HG02852 (cell line): Measurements from ENCODE around the gene FABP3.
"Not testable (repeated sequence)": the region's sequence is repeated elsewhere in the genome, so short reads cannot be mapped to it uniquely, and the experiment has no call there.

Source experiments
- ATAC-seq: cut with Tn5 transposase; IDR thresholded peaks from one replicate; pipeline ENCODE4 v1.9.1; 2021; ENCODE audit warnings: mild to moderate bottlenecking, moderate library complexity; ENCODE audit not compliant: unreplicated experiment

FABP3 gene

DNA sequence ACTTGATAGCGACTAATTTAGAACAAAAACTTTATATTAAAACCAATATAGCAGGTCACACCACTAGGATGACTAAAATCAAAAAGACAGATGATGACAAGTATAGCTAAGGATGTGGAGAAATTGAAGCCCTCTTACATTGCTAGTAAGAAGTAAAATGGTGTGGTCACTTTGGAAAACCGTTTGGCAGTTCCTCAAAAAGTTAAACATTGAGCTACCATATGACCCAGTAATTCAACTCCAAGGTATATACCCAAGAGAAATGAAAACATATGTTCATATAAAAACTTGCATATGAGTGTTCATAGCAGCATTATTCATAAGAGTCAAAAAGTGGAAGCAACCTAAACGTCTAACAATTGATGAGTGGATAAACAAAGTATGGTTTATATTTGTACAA is 27.1 kb upstream of the FABP3 start:
- ATAC-seq, result no peak

DNA sequence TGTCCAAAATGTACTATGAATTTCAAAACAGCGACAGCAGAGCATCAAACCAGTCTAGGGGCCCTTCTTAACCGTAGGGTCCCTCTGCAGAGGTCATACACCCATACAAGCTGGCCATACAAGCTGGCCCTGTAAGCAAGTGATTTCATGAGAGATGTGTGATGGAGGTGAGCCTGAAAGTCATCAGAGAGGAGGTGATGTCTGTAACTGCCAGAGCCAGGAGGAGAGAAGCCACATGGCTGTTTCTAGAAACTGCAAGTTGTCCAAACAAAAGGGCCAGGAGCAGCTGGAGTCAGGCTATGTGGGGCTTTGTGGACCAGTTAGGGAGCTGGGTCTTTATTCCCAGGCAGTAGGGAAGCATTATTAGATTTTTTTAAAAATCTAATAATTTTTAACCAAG is 25.4 kb upstream of the FABP3 start:
- ATAC-seq, result no peak

DNA sequence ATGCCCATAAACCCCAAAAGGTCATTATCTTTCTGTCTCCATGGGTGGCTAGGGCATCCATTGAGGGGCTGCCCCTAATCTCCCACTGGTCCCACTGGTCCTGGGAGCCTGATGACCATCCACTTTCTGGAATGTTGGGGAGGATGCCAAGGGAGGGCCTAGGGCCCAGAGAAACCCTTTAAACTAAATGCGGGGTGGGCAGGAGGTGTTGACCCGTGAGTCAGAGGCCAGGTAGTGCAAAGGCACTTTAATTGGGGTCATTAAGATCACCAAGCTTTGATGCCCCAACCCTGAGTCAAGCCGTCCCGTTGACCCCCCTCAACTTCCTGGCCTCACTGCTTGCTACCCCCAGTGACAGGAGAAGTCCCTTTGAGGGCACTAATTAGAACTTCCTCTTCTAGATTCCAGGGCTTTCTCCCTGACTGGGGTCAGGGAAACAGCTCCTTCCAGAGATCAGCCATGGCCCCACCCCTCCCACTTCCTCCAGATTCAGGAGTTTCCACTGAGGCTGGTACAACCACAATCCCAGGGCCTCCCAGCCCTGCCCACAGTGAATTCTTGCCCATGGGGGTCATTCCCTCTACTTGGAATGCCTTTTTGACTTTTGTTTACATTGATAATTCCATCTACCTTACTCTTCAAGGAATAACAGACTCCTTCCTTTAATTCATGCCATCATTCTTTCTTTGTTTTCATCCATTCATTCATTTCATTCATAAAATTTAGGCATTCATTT is 24.7 kb upstream of the FABP3 start:
- ATAC-seq, result no peak

DNA sequence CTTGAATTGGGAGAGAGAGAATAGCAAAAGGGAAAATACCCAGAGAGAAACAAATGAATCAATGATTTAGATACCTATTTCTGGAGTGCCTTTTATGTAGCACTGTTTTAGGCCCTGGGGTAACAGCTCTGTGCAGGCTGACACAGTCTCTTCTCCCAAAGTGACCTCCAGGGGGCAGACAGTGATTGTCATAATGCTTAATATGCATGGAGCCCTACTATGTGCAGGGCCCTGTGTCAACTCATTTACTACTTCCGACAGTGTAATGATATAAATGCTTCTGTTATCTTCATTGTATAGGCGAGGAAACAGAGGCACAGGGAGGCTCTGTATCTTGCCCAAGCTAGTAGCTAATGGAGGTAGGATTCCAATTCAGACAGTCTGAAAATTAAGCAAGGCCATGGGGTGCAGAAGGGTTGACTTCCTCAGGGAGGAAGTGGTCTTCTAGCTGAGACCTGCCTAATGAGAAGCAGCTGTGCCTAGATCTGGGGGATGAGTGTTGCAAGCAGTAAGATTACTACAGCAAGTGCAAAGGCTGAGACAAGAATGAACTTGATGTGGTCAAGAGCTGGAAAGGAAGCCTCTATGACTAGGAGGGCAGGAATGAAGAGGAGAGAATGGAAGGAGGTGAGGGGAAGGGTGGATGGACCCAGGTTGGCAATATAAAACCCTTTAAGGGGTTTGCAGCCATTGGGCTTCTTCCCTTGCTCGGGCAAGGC is 23.9 kb upstream of the FABP3 start:
- ATAC-seq, result no peak

DNA sequence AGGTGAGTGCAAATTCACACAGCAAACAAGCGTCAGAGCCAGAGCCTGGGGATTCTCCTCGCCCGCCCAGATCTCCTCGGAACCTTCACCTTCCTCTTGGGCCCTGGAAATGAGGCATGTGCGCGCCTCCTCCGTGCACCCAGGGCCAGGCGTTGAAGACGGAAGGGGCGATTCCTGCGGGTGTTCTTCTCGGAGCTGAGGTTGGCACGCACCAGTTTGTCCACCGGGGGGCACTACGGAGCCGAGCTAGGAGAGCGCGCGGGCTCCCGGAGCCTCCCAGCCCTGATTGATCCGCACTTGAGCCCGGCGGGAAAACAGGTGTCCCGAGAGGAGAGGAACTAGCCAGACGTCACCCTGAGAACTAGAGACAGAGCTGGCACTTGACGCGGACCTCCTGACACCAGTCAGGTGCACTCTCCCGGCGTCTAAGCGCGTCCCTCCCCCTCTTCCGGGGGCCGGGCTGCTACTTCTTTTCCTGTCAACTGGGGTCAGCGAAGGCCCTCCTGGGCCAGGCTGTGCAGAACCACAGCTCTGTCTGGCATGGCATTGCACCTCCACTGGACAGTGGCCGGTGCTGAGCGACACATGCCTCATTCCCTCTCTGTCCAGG is 21.8 kb upstream of the FABP3 start:
- peak; percentile 57 for ATAC-seq

DNA sequence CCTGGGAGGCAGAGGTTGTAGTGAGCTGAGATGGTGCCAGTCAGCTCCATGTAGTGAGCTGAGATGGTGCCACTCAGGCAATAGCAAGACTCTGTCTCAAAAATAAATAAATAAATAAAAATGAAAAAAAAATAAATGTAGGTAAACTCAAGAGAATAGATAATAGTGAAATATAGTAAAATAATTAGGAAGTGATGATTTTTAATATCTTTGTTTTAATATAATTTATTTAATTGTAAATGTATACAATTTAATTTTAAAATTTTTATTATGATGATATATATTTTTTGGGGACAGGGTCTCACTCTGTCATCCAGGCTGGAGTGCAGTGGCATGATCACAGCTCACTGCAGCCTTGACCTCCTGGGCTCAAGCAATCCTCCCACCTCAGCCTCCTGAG is 20.6 kb upstream of the FABP3 start:
- ATAC-seq, result no peak

DNA sequence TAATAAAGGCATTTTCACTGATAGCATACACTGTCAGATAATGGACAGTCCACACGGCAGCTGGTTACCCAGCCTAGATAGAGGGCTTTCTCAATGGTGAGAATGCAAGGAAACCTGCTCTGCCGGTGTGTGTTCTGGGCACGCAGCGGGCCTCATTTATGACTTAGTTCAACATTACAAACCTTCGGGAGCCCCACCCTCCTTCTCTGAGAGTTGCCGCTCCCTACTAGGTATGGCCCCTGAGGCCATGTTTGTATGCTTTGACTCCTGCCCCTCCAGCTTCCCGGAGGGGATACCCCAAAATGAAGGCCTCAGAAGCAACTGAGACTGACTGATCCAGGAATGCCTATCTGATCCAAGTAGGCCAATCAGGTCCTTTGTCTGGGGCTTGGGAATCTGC is 17.2 kb upstream of the FABP3 start:
- no peak for ATAC-seq

DNA sequence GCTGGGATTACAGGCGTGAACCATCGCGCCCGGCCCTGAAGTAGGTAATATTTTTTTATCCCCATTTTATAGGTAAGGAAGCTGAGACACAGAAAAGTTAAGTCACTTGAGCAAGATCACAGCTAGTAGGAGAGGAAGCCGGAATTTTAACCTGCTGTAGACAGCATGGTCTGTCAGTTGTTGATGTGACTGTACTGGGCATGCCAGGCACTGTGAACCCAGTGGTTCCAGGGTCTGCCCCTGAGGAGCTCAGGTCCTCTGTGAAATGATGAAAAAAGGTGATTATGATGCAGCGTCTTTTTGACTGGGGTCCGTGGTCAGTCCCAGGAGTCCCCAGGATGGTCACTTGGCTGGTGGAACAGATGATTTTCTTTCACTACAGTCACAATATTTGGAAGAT is 16.7 kb upstream of the FABP3 start:
- ATAC-seq, result no peak

DNA sequence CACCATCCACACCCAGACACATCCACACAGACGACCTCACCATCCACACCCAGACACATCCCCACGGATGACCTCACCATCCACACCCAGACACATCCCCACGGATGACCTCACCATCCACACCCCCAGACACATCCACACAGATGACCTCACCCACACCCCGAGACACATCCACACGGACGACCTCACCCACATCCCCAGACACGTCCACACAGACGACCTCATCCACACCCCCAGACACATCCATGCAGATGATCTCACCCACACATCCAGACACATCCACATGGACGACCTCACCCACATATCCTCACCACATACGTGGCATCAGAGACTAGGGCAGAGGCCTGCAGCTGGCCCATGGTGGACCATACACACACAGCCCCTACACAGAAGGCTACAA is 14.7 kb upstream of the FABP3 start:
- no peak for ATAC-seq

DNA sequence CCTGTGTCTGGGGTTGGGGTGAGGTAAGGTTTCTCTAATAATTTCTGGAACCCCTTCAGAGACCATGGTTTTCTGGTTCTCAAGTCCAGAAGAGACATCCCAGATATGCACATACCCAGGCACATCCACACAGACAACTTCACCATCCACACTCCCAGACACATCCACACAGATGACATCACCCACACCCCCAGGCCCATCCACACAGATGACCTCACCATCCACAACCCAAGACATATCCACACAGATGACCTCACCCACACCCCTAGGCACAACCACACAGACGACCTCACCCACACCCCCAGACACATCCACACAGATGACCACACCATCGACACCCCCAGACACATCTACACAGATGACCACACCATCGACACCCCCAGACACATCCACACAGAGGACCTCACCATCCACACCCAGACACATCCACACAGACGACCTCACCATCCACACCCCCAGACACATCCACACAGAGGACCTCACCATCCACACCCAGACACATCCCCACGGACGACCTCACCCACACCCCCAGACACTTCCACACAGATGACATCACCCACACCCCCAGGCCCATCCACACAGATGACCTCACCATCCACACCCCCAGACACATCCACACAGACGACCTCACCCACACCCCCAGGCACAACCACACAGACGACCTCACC is 13.8 kb upstream of the FABP3 start:
- ATAC-seq, result not testable (repeated sequence)

DNA sequence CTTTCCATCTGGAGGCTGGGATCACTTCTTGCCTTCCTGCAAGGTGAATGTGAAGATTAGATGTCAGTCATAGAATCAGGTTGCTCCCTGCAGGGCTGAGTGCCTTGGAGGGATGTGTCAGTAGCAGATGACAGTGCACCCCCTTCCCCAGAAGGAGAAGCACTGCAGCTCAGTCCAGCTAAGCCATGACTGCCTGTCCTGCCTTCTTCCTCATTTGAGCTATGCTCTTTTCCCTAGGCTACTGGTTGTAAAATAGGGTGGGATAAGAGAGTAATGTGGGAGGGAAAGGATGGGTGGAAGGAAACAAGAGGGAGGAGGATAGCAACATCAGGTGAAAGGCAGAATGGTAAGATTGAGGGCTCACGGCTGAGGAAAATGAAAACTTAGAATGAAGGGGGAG is 11.1 kb upstream of the FABP3 start:
- no peak for ATAC-seq

DNA sequence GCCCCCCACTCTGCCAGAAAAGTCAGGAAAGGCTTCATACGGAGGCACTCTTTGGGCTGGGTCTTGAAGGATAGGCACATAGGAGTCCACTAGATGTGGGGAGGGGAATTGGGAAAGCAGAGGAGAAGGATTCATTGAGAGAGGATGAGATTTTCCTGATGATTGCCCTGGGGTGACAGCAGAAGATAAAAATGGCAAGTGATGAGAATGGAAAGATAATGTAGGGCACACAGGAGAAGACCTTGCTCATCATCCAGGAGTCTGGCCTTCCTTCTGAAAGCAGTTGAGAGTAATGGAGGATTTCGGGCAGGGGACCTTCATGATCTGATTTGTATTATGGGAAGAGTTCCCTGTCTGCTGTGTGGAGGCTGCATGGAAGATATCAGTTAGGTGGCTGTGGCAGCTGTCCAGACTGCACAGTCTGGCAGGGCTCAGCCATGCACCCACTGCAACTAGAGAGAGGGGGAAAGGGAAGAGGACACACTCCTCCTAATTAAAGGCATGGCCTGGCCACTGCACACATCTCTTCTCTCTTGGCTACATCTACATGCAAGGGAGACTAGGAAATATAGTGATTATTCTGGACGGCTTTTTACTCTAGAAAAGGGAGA is 9.6 kb upstream of the FABP3 start:
- no peak for ATAC-seq

DNA sequence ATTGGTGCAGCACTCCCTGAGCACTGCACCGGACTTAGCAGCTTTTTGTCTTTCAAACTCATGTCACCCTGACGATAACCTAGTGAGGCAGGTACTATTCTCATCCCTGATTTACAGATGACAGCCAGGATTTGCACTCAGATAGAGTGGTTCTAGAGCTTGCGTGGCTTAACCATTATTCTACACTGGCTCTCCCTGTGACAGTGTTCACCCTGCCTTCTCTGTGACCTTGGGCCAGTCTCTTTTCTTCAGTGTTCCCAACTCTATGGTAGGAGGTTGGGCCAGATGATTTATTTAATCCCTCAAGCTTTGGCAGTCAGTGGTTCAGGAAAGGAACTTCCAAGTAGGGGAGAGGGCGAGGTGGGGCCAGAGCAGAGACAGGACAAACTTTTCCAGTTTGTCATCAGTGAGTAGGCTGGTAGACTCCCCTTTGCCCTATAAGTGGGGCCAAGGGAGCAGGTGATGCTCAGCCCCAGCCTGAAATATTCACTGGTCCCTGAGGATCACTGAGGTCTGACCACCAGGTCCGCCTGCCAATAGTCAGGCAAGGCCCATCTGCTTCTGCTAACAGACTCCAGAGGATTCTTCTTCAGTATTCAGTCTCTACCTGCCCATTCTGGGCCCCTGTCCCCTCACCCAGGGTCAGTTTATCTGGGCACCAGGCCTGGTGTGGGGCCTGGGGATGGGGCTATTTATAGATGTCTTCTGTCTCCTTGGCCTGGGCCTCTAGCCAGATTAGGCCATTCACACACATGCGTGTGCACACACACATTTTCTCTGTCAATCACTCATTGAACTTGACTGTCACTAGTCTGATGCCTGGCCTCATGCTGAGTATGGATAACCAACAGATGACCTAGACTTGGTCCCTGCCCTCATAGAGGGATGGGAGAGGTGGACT is 8.8 kb upstream of the FABP3 start:
- no peak for ATAC-seq

DNA sequence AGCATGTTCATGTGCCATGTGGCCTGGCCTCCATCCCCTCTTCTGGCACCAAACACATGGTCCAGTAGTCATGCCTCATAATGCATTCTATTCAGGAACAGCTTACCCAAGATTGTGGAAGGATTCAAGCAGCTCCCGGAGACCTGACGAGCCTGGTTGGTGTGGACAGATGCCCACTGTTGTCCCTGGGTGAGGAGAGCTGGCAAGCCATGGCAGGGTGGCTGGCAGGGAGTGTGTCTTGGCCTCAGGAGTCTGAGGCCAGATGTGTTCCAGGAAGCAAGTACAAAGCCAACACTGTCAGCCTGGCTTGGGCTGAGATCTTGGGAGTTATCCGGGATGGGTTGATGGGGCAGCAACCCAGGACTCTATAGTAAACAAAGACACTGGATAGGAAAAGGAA is 7.3 kb upstream of the FABP3 start:
- ATAC-seq, result no peak

DNA sequence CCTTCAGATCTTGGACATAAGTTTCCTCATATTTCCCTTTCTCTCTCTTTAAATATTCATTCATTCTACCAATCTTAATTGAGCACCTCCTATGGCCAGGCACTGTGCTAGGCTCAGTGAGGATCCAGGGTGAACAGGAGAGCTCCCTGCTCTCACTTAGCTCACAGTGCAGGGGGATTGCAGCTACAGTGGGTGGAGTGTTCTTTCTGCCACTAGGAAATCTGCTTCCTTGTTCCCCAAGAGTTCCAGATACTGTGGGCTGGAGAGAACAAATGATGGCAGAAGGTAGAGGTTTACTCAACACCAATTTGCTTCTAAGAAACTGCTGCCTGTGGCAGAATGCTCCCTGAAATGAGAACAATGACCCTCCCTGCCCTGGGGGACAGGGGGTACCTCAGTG is 5.1 kb upstream of the FABP3 start:
- no peak for ATAC-seq

DNA sequence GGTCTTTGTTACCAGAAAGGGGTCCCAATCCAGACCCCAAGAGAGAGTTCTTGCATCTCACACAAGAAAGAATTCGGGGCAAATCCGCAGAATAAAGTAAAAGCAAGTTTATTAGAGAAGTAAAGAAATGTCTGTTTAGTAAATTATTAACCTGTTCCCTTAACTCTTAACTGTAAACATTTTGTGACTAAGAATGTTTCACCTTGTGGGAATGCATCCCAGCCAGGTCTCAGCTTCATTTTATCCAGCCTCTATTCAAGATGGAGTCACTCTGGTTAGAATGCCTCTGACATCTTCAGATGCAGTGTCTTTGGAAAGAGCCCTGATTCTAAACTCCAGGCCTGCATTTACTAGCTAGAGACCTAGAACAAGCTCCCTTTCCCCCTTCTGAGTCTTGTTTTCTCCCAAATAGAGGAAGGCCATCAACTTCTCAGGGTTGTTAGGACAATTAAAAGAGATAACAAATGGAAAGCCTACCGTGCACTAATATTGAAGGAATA is 4.5 kb upstream of the FABP3 start:
- ATAC-seq, result no peak

DNA sequence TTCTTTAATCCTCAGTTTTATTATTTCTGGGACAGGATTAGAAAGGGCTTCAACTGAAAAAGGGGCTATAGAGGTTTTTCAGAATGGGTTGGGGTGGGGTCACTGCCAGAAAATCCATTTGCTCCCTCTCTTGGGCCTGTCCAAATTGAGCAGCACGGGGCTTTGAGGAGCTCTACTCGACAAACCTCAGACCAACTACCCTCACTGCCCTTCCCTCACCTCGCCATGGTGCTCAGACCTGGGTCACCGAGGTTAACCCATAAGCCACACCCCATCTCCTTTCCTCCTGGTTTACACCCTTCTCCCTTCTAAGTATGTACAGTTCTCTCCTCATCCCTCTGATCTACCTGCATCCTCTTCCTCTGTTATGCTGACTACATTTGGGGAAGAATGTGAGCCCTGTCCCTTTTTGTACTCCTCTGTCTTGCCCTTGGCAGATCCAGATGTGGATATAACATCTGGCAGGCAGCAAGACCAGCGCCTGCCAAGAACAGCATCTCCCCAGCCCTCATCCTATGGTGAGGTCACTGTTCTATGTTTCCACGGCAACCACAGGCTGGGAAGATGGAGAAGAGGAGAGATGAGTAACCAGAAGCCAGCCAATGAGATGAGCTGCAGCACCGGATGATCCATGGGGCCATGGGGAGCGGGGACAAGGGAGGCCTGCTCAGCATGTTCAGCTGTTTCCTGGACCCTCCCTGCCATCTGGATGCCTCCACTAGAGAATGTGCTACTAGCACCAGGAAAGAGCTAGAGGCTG is 3.7 kb upstream of the FABP3 start:
- no peak for ATAC-seq

DNA sequence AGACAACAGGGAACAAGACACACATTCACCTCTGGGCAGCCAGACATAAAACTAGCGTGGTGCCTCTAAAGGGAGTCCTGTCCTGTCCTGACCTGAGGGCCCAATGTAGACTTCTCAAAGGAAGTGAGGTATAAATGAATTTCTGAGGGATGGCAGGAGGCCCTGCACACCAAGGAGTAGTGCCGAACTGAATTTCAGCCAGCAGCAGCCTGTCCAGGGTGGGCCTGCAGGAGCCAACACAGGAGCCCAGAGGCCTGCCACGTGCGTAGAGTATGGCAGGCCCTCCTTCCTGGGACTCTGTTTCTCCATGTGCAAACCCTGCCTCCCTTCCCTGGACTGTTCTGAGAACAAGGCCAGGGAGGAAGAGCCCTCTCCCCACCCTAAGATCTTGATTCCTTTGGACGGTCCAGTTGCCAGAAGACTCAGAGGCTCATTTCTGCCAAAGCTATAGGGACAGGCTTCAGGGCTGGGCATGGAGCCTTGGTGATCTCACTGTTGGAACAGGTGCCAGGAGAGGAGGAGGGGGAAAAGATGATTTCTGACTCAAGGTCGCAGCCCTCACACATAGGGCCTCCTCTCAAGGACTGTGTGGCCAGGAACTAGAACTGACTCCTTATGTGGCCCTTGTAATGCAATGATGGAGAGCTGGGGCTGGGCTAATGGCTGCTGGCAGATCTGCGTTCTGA is 1.8 kb upstream of the FABP3 start:
- ATAC-seq, result no peak
